SK-N-SH (cell line): ENCODE measurements around the gene RAVER2. TPM values are rescaled to one million over a fixed set of nuclear protein-coding genes. Genes with fewer than 3 reads are reported as not detected.

Source experiments
- CTCF ChIA-PET: fragments of 300-600, 350-600 bp; formaldehyde crosslinking; extraction: SDS; loops from one replicate; lab custom pipeline; 2021; lab: Yijun Ruan, JAX
- POLR2A ChIA-PET: fragments of 350-600 bp; sonication (Branson Sonifier 250); formaldehyde crosslinking; extraction: SDS; loops from one replicate; lab custom pipeline; 2020; ENCODE audit warnings: antibody characterized with exemption, inconsistent platforms; lab: Yijun Ruan, JAX
- DNase-seq: peaks from one replicate; pipeline ENCODE4 v3.0.0; 2012
- H2AFZ ChIP-seq: fragments of 200-600 bp; sonication (generic); 2 replicates; pipeline ENCODE4 v1.8.1; 2016; ENCODE audit warnings: antibody characterized with exemption, mild to moderate bottlenecking, low read depth
- H3F3A ChIP-seq: fragments of 200-600 bp; sonication (generic); replicated peaks from 2 replicates; pipeline ENCODE3; 2016; ENCODE audit warnings: antibody characterized with exemption, mild to moderate bottlenecking; ENCODE audit not compliant: insufficient read depth
- H3K27ac ChIP-seq, 2 experiments: fragments of 200-500 bp in 1 of 2; fragments of 200-600 bp in 1 of 2; sonication (Bioruptor generic) in 1 of 2; sonication (generic), shearing (Covaris generic) in 1 of 2; 2 replicates each; pipeline versions ENCODE4 v1.5.1 to v1.6.1; 2014 to 2016; ENCODE audit warnings: low read depth in 2 of 2, inconsistent platforms in 1 of 2, low read length in 1 of 2, mild to moderate bottlenecking in 1 of 2, mixed read lengths in 1 of 2
- H3K27me3 ChIP-seq: fragments of 200-600 bp; sonication (generic), shearing (Covaris generic); 2 replicates; pipeline ENCODE4 v1.6.1; 2016; ENCODE audit warnings: mixed run types; ENCODE audit not compliant: insufficient read depth
- H3K36me3 ChIP-seq, 2 experiments: fragments of 200-500 bp in 1 of 2; fragments of 200-600 bp in 1 of 2; sonication (Bioruptor generic) in 1 of 2; sonication (generic) in 1 of 2; replicated peaks in 1 of 2; 2 replicates each; pipeline versions ENCODE3 to v1.5.1; 2014 to 2016; ENCODE audit warnings: low read length in 1 of 2, mild to moderate bottlenecking in 1 of 2; ENCODE audit not compliant: insufficient read depth in 2 of 2, control insufficient read depth in 1 of 2
- H3K4me1 ChIP-seq, 2 experiments: fragments of 200-500 bp in 1 of 2; fragments of 200-600 bp in 1 of 2; sonication (Bioruptor generic) in 1 of 2; sonication (generic), shearing (Covaris generic) in 1 of 2; 2 replicates each; pipeline versions ENCODE4 v1.5.1 to v1.6.1; 2014 to 2016; ENCODE audit warnings: low read depth in 1 of 2, low read length in 1 of 2, mixed run types in 1 of 2; ENCODE audit not compliant: insufficient read depth in 2 of 2, control insufficient read depth in 1 of 2
- H3K4me2 ChIP-seq: fragments of 200-600 bp; sonication (generic), shearing (Covaris generic); 2 replicates; pipeline ENCODE4 v1.6.1; 2017; ENCODE audit warnings: mixed run types
- H3K4me3 ChIP-seq, 2 experiments: fragments of 200-500 bp in 1 of 2; fragments of 200-600 bp in 1 of 2; sonication (Bioruptor generic) in 1 of 2; sonication (generic), shearing (Covaris generic) in 1 of 2; 2 replicates each; pipeline versions ENCODE4 v1.5.1 to v1.8.1; 2014 to 2016; ENCODE audit warnings: low read depth in 2 of 2, inconsistent platforms in 1 of 2, low read length in 1 of 2, mild to moderate bottlenecking in 1 of 2, mixed read lengths in 1 of 2, moderate library complexity in 1 of 2
- H3K79me2 ChIP-seq: fragments of 200-600 bp; sonication (generic); 2 replicates; pipeline ENCODE4 v1.8.1; 2017; ENCODE audit warnings: mild to moderate bottlenecking; ENCODE audit not compliant: insufficient read depth
- H3K9ac ChIP-seq: fragments of 200-600 bp; sonication (generic); 2 replicates; pipeline ENCODE4 v1.6.1; 2017; ENCODE audit warnings: mixed run types
- H3K9me2 ChIP-seq: fragments of 200-600 bp; sonication (generic); 2 replicates; pipeline ENCODE4 v1.6.1; 2017; ENCODE audit warnings: mixed run types
- H3K9me3 ChIP-seq: fragments of 200-600 bp; sonication (generic); 2 replicates; pipeline ENCODE4 v1.6.1; 2017; ENCODE audit warnings: mixed run types, mild to moderate bottlenecking, moderate library complexity
- H4K20me1 ChIP-seq: fragments of 200-600 bp; sonication (generic); 2 replicates; pipeline ENCODE4 v1.6.1; 2017; ENCODE audit warnings: mild to moderate bottlenecking, mixed run types; ENCODE audit not compliant: insufficient read depth
- FOXM1 ChIP-seq: IDR thresholded peaks from 2 replicates; pipeline ENCODE4 v1.4.0; 2012; ENCODE audit warnings: low read depth, mild to moderate bottlenecking
- NRF1 ChIP-seq: IDR thresholded peaks from 2 replicates; pipeline ENCODE4 v1.6.1; 2012; ENCODE audit warnings: low read depth, mild to moderate bottlenecking, low read length
- POLR2AphosphoS5 ChIP-seq: IDR thresholded peaks from 2 replicates; pipeline ENCODE4 v1.6.1; 2012; ENCODE audit warnings: low read depth, low read length
- RAD21 ChIP-seq: IDR thresholded peaks from 2 replicates; pipeline ENCODE4 v1.6.1; 2012; ENCODE audit warnings: mild to moderate bottlenecking, low read length
- SIN3A ChIP-seq: IDR thresholded peaks from 2 replicates; pipeline ENCODE4 v1.6.1; 2012; ENCODE audit warnings: low read depth, mild to moderate bottlenecking, low read length, moderate library complexity, borderline replicate concordance
- WGBS: methylation state at CpG from one replicate; pipeline ENCODE4 v1.1.6; 2017; ENCODE audit warnings: low lambda C conversion rate; 5-methylcytosine and 5-hydroxymethylcytosine counted together
- polyA plus RNA-seq, 3 experiments: library from polyadenylated mRNA; depleted of rRNA; stranded (reverse); fragments of >200 nt; gene quantifications; 2 replicates each; pipeline ENCODE4 v1.2.3, GENCODE V29; 2012
- TF ChIP-seq, protein P1 (sequence below): IDR thresholded peaks from 2 replicates; pipeline ENCODE4; 2012
- TF ChIP-seq, protein P2 (sequence below): fragments of 150-350 bp; IDR thresholded peaks from 2 replicates; pipeline ENCODE4 v1.6.1; 2017; ENCODE audit warnings: antibody characterized with exemption, low read length, low read depth, borderline replicate concordance
- TF ChIP-seq, protein P3 (sequence below): IDR thresholded peaks from 2 replicates; pipeline ENCODE4 v1.4.0; 2012; ENCODE audit warnings: low read depth

The RAVER2 gene
- polyA plus RNA-seq, 1 of the 3 experiments (the other 2 are of a cell fraction): 7.3 TPM

- TF ChIP-seq, protein P1, sequence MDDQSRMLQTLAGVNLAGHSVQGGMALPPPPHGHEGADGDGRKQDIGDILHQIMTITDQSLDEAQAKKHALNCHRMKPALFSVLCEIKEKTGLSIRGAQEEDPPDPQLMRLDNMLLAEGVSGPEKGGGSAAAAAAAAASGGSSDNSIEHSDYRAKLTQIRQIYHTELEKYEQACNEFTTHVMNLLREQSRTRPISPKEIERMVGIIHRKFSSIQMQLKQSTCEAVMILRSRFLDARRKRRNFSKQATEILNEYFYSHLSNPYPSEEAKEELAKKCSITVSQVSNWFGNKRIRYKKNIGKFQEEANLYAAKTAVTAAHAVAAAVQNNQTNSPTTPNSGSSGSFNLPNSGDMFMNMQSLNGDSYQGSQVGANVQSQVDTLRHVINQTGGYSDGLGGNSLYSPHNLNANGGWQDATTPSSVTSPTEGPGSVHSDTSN: no peak
- TF ChIP-seq FOXM1 (no peak), RAD21 (no peak)
- TF ChIP-seq, all 33 proteins: peak for 0
Observed at GRCh38 chr1:64748222-64748621, 3.3 kb downstream of the RAVER2 start (continued).

DNA sequence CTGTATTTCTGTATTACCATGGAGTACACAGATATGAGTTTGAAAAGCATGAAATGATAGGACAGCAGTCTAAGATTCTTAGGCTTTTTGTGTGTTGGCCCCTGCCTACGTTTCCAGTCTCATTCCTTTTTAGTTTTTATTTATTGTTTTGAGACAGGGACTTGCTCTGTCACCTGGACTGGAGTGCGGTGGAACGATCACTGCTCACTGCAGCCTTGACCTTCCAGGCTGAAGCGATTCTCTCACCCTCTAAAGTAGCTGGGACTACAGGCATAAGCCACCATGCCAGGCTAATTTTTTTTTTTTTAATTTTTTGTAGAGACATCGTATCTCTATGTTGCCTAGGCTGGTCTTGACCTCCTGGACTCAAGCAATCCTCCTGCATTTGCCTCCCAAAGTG is 3.8 kb downstream of the RAVER2 start:
- Histone ChIP-seq H3K4me3 (no peak overlapping the region), H4K20me1 (no peaks in the 10 kb centered on the region), H3K9me3 (no peaks in the 10 kb centered on the region), H3K36me3 (no peaks in the 10 kb centered on the region), H3K27ac (no peak overlapping the region), H3F3A (no peaks in the 10 kb centered on the region)
- ChIA-PET CTCF (no interaction called here), POLR2A (no interaction called here)
- 92% methylated on average over 5 of the region's 5 CpGs for WGBS
- DNase-seq: no peak
- TF ChIP-seq, protein P2, sequence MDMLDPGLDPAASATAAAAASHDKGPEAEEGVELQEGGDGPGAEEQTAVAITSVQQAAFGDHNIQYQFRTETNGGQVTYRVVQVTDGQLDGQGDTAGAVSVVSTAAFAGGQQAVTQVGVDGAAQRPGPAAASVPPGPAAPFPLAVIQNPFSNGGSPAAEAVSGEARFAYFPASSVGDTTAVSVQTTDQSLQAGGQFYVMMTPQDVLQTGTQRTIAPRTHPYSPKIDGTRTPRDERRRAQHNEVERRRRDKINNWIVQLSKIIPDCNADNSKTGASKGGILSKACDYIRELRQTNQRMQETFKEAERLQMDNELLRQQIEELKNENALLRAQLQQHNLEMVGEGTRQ: no peak
- TF ChIP-seq, all 33 proteins: peak for 0
- H3K4me2 ChIP-seq: no peak overlapping the region
- 0 out of 2 replicates have a peak, but pooled peaks cover 11% of the 10 kb centered on the region for H3K79me2 ChIP-seq
- H3K27me3 ChIP-seq: no peaks in the 10 kb centered on the region
- peaks cover 0 to 17% of the 10 kb centered on the region in 2 experiments; a peak in 2 of 4 replicates for H3K4me1 ChIP-seq
- no peak overlapping the region for H2AFZ ChIP-seq
- no peak overlapping the region for H3K9ac ChIP-seq
- no peaks in the 10 kb centered on the region for H3K9me2 ChIP-seq

DNA sequence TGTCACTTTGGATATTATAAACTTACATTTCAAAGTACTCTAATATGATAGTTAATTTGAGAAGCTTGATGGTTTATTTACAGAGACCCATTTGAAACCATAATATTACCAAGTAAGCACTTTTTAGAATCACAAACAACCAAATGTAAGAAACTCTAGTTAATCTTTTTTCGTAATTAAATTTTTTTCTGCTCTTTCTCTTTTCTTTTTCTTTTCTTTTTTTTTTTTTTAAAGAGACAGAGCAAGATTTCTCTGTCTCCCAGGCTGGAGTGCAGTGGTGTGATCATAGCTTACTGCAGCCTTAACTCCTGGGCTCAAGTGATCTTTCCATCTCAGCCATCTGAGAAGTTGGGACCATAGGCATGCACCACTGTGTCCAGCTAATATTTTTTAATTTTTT is 5.2 kb downstream of the RAVER2 start:
- no peak overlapping the region for H3K27ac ChIP-seq
- H3K9me2 ChIP-seq: no peaks in the 10 kb centered on the region
- peaks cover 0 to 13% of the 10 kb centered on the region in 2 experiments; a peak in 3 of 4 replicates for H3K4me1 ChIP-seq
- no peak overlapping the region for H3K4me3 ChIP-seq
- H3K36me3 ChIP-seq: no peaks in the 10 kb centered on the region
- ChIA-PET POLR2A (no interaction called here), CTCF (interaction anchor here (2.0 kb wide), 1 partner anchor 75 kb away, joined by 7 read pairs; no protein-coding TSS in a partner anchor)
- H3K9ac ChIP-seq: no peak overlapping the region
- no peak for DNase-seq
- 0 out of 2 replicates have a peak, but pooled peaks cover 11% of the 10 kb centered on the region for H3K79me2 ChIP-seq
- no peaks in the 10 kb centered on the region for H3F3A ChIP-seq
- H3K9me3 ChIP-seq: no peaks in the 10 kb centered on the region
- H3K27me3 ChIP-seq: no peaks in the 10 kb centered on the region
- no peak overlapping the region for H2AFZ ChIP-seq
- no peak for TF ChIP-seq SIN3A
- TF ChIP-seq FOXM1: no peak
- TF ChIP-seq NRF1: no peak
- H3K4me2 ChIP-seq: no peak overlapping the region
- 64% methylated on average over 1 of the region's 1 CpG for WGBS
- no peaks in the 10 kb centered on the region for H4K20me1 ChIP-seq

- H3K36me3 ChIP-seq: no peaks in the 10 kb centered on the region
Observed at GRCh38 chr1:64750875-64751274, 6.0 kb downstream of the RAVER2 start.

More at GRCh38 chr1:64750875-64751274, 6.0 kb downstream of the RAVER2 start:
- Histone ChIP-seq H3K9me2 (no peaks in the 10 kb centered on the region), H3K27ac (no peak overlapping the region), H3K79me2 (0 out of 2 replicates have a peak, but pooled peaks cover 11% of the 10 kb centered on the region)
- DNase-seq: no peak
- POLR2A ChIA-PET: no interaction called here
- TF ChIP-seq, protein P3, sequence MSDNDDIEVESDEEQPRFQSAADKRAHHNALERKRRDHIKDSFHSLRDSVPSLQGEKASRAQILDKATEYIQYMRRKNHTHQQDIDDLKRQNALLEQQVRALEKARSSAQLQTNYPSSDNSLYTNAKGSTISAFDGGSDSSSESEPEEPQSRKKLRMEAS: no peak
- TF ChIP-seq POLR2AphosphoS5: no peak
- TF ChIP-seq, all 33 proteins: peak for 0
- H2AFZ ChIP-seq: no peak overlapping the region
- no peaks in the 10 kb centered on the region for H3F3A ChIP-seq
- H3K4me3 ChIP-seq: no peak overlapping the region
- no peaks in the 10 kb centered on the region for H3K9me3 ChIP-seq
- H3K9ac ChIP-seq: no peak overlapping the region
- H3K4me2 ChIP-seq: no peak overlapping the region
- no peaks in the 10 kb centered on the region for H4K20me1 ChIP-seq
- H3K27me3 ChIP-seq: no peaks in the 10 kb centered on the region
- peaks cover 0 to 13% of the 10 kb centered on the region in 2 experiments; a peak in 3 of 4 replicates for H3K4me1 ChIP-seq
- CTCF ChIA-PET: interaction anchor here (1.1 to 2.0 kb wide), 2 partner anchors 74 kb away, joined by 3 to 7 read pairs; no protein-coding TSS in a partner anchor
